Astrocyte of the cerebellum (primary cell): ENCODE data around the gene MPP1.
"Not testable (repeated sequence)": the region's sequence is repeated elsewhere in the genome, so short reads cannot be mapped to it uniquely, and the experiment has no call there.

ENCODE experiments used
- DNase-seq: peaks from one replicate; pipeline ENCODE4 v3.0.0-alpha.2; 2011; ENCODE audit warnings: low read depth
- H3K4me3 ChIP-seq: 2 replicates; pipeline ENCODE4 v1.5.1; 2011; ENCODE audit warnings: mild to moderate bottlenecking, low read depth, low read length, moderate library complexity
- CTCF ChIP-seq: IDR thresholded peaks from 2 replicates; pipeline ENCODE4 v1.5.1; 2012; ENCODE audit warnings: low read length, low read depth, moderate library complexity, mild to moderate bottlenecking; ENCODE audit errors: missing control alignments
- in situ Hi-C: cut with HindIII; loops from 2 replicates; pipeline ENCODE4 v1.10.0; 2017; ENCODE audit warnings: low sequenced_read_pairs

Gene MPP1

GRCh38 chrX:154821523-154821922 is 16.2 kb upstream of the MPP1 start:
- H3K4me3 ChIP-seq: no peak overlapping the region
- no peak for TF ChIP-seq CTCF
- no peak for DNase-seq
- in situ Hi-C loops: no loop called here

- in situ Hi-C loops: no loop called here
- no peak for TF ChIP-seq CTCF
- no peak overlapping the region for H3K4me3 ChIP-seq
- no peak for DNase-seq
These were observed 14.6 kb upstream of the MPP1 start for GRCh38 chrX:154819771-154820341.

- in situ Hi-C loops: no loop called here
- DNase-seq: no peak
These were observed 13.9 kb upstream of the MPP1 start for GRCh38 chrX:154818916-154819770.

GRCh38 chrX:154817048-154817618 is 11.8 kb upstream of the MPP1 start:
- H3K4me3 ChIP-seq, DNase-seq, in situ Hi-C loops: not testable (repeated sequence)

More at GRCh38 chrX:154818916-154819770, 13.9 kb upstream of the MPP1 start:
- TF ChIP-seq CTCF: no peak
- no peak overlapping the region for H3K4me3 ChIP-seq

GRCh38 chrX:154816326-154816898 is 11.1 kb upstream of the MPP1 start:
- in situ Hi-C loops, DNase-seq, H3K4me3 ChIP-seq: not testable (repeated sequence)

- in situ Hi-C loops: no loop called here
- no peak for TF ChIP-seq CTCF
- H3K4me3 ChIP-seq: no peak overlapping the region
- peak; percentile 8 for DNase-seq
These were observed 10.1 kb upstream of the MPP1 start for GRCh38 chrX:154815274-154815818.

- in situ Hi-C loops: no loop called here
- H3K4me3 ChIP-seq: no peak overlapping the region
- DNase-seq: no peak
- TF ChIP-seq CTCF: no peak
These were observed 8.5 kb upstream of the MPP1 start for GRCh38 chrX:154813801-154814200.
